H9 (cell line): ENCODE results near the gene DLG2. TPM values are rescaled to one million over a fixed set of nuclear protein-coding genes. Genes with fewer than 3 reads are reported as not detected.

Experiments
- DNase-seq: peaks from one replicate; pipeline ENCODE4 v3.0.0-alpha.2; 2017
- H2AFZ ChIP-seq: one replicate; pipeline ENCODE4 v1.6.1; 2013; ENCODE audit warnings: mild to moderate bottlenecking, low read length, control low read depth, moderate library complexity
- H2AK5ac ChIP-seq: 2 replicates; pipeline ENCODE4 v1.6.1; 2013; ENCODE audit warnings: low read length, control low read depth, mixed read lengths; ENCODE audit not compliant: insufficient read length
- H2BK120ac ChIP-seq: one replicate; pipeline ENCODE4 v1.6.1; 2013; ENCODE audit warnings: low read depth, mild to moderate bottlenecking, low read length, control low read depth, inconsistent platforms; ENCODE audit not compliant: poor library complexity, severe bottlenecking
- H2BK12ac ChIP-seq: 2 replicates; pipeline ENCODE4 v1.6.1; 2013; ENCODE audit warnings: low read length, control low read depth, mixed read lengths, low read depth; ENCODE audit not compliant: insufficient read length
- H2BK15ac ChIP-seq: 2 replicates; pipeline ENCODE4 v1.6.1; 2013; ENCODE audit warnings: low read depth, low read length, control low read depth
- H2BK20ac ChIP-seq: one replicate; pipeline ENCODE4 v1.6.1; 2013; ENCODE audit warnings: low read depth, mild to moderate bottlenecking, low read length, control low read depth, inconsistent platforms; ENCODE audit not compliant: poor library complexity, severe bottlenecking
- H2BK5ac ChIP-seq: 2 replicates; pipeline ENCODE4 v1.6.1; 2013; ENCODE audit warnings: low read length, control low read depth, mixed read lengths; ENCODE audit not compliant: insufficient read length
- H3K14ac ChIP-seq: 2 replicates; pipeline ENCODE4 v1.6.1; 2013; ENCODE audit warnings: low read length, control low read depth; ENCODE audit not compliant: insufficient read depth
- H3K18ac ChIP-seq: 2 replicates; pipeline ENCODE4 v1.6.1; 2013; ENCODE audit warnings: low read depth, mild to moderate bottlenecking, mixed read lengths, low read length, control low read depth; ENCODE audit not compliant: insufficient read length
- H3K23ac ChIP-seq: 2 replicates; pipeline ENCODE4 v1.6.1; 2013; ENCODE audit warnings: low read length, control low read depth, mixed read lengths, low read depth; ENCODE audit not compliant: insufficient read length
- H3K23me2 ChIP-seq: 2 replicates; pipeline ENCODE4 v1.6.1; 2013; ENCODE audit warnings: low read depth, mild to moderate bottlenecking, mixed read lengths, low read length, control low read depth; ENCODE audit not compliant: insufficient read length, poor library complexity, severe bottlenecking
- H3K27ac ChIP-seq: 2 replicates; pipeline ENCODE4 v1.5.1; 2013; ENCODE audit warnings: low read length, control low read depth, mixed read lengths, low read depth; ENCODE audit not compliant: insufficient read length
- H3K27me3 ChIP-seq: 2 replicates; pipeline ENCODE4 v1.6.1; 2013; ENCODE audit warnings: low read length, control low read depth, inconsistent platforms; ENCODE audit not compliant: insufficient read depth
- H3K4ac ChIP-seq: 2 replicates; pipeline ENCODE4 v1.6.1; 2013; ENCODE audit warnings: low read depth, mild to moderate bottlenecking, control low read depth, inconsistent platforms, low read length, moderate library complexity
- H3K4me1 ChIP-seq: 2 replicates; pipeline ENCODE4 v1.6.1; 2013; ENCODE audit warnings: low read length, control low read depth, inconsistent platforms; ENCODE audit not compliant: insufficient read depth
- H3K4me2 ChIP-seq: 2 replicates; pipeline ENCODE4 v1.6.1; 2013; ENCODE audit warnings: low read length, control low read depth, mixed read lengths; ENCODE audit not compliant: insufficient read length, insufficient read depth
- H3K56ac ChIP-seq: 2 replicates; pipeline ENCODE4 v1.6.1; 2013; ENCODE audit warnings: low read depth, mild to moderate bottlenecking, mixed read lengths, low read length, control low read depth; ENCODE audit not compliant: insufficient read length
- H3K79me1 ChIP-seq: 2 replicates; pipeline ENCODE4 v1.6.1; 2013; ENCODE audit warnings: low read depth, mild to moderate bottlenecking, moderate library complexity, low read length, control low read depth, inconsistent platforms; ENCODE audit not compliant: insufficient read depth, poor library complexity, severe bottlenecking
- H3K79me2 ChIP-seq: 2 replicates; pipeline ENCODE4 v1.6.1; 2013; ENCODE audit warnings: low read length, control low read depth, inconsistent platforms; ENCODE audit not compliant: insufficient read depth
- H3K9ac ChIP-seq: 2 replicates; pipeline ENCODE4 v1.6.1; 2013; ENCODE audit warnings: low read length, control low read depth, mixed read lengths; ENCODE audit not compliant: insufficient read length; ENCODE audit errors: extremely low read depth
- H3K9me3 ChIP-seq: one replicate; pipeline ENCODE4 v1.6.1; 2013; ENCODE audit warnings: low read depth, low read length, inconsistent platforms; ENCODE audit not compliant: control insufficient read depth
- H3T11ph ChIP-seq: one replicate; pipeline ENCODE4 v1.6.1; 2013; ENCODE audit warnings: mild to moderate bottlenecking, low read length, control low read depth, inconsistent platforms
- H4K20me1 ChIP-seq: one replicate; pipeline ENCODE4 v1.6.1; 2013; ENCODE audit not compliant: control insufficient read depth, insufficient read length, insufficient read depth
- H4K5ac ChIP-seq: 2 replicates; pipeline ENCODE4 v1.6.1; 2013; ENCODE audit warnings: low read depth, mild to moderate bottlenecking, mixed read lengths, low read length, control low read depth; ENCODE audit not compliant: insufficient read length
- H4K8ac ChIP-seq: replicated peaks from 2 replicates; pipeline ENCODE4 v1.6.1; 2013; ENCODE audit warnings: low read length, control low read depth, mixed read lengths, low read depth; ENCODE audit not compliant: insufficient read length
- H4K91ac ChIP-seq: 2 replicates; pipeline ENCODE4 v1.6.1; 2013; ENCODE audit warnings: low read depth, mild to moderate bottlenecking, moderate library complexity, mixed read lengths, low read length, control low read depth; ENCODE audit not compliant: insufficient read length
- H3K27ac Mint-ChIP-seq, 3 experiments: 2 replicates in 2 of 3; 3 replicates in 1 of 3; pipeline ENCODE4 v1.8.0; 2020 to 2021; ENCODE audit warnings: mixed read lengths in 3 of 3, mild to moderate bottlenecking in 1 of 3, moderate library complexity in 1 of 3
- H3K27me3 Mint-ChIP-seq: 2 replicates; pipeline ENCODE4 v1.8.0; 2021; ENCODE audit warnings: low read depth, mild to moderate bottlenecking, moderate library complexity, mixed read lengths
- H3K36me3 Mint-ChIP-seq, 3 experiments: 2 replicates in 2 of 3; 3 replicates in 1 of 3; pipeline ENCODE4 v1.8.0; 2020 to 2021; ENCODE audit warnings: low read depth in 3 of 3, mixed read lengths in 3 of 3; ENCODE audit not compliant: insufficient read depth in 1 of 3
- H3K4me1 Mint-ChIP-seq, 2 experiments: 2 replicates each; pipeline ENCODE4 v1.8.0; 2020; ENCODE audit warnings: mixed read lengths in 2 of 2
- H3K4me3 Mint-ChIP-seq, 2 experiments: 2 replicates in 1 of 2; 3 replicates in 1 of 2; pipeline ENCODE4 v1.8.0; 2020 to 2021; ENCODE audit warnings: mild to moderate bottlenecking in 2 of 2, mixed read lengths in 2 of 2, moderate library complexity in 1 of 2
- H3K9me3 Mint-ChIP-seq, 2 experiments: 2 replicates in 1 of 2; 3 replicates in 1 of 2; pipeline ENCODE4 v1.8.0; 2020; ENCODE audit warnings: mild to moderate bottlenecking in 2 of 2, mixed read lengths in 2 of 2, moderate library complexity in 1 of 2
- CTCF ChIP-seq: fragments of 200-600 bp; sonication (generic); conservative IDR thresholded peaks from 3 replicates; pipeline ENCODE4 v1.8.0; 2021; ENCODE audit warnings: antibody characterized with exemption, mild to moderate bottlenecking
- WGBS: extraction: QIAGEN DNeasy Blood & Tissue Kit; methylation state at CpG from one replicate; pipeline ENCODE4 v1.1.7; 2013; ENCODE audit warnings: missing lambda C conversion rate, low lambda C conversion rate, mixed read lengths; ENCODE audit not compliant: insufficient read length; ENCODE audit errors: extremely low coverage; 5-methylcytosine and 5-hydroxymethylcytosine counted together
- total RNA-seq: library from RNA; stranded (reverse); gene quantifications from 2 replicates; pipeline ENCODE4 v1.2.1, GENCODE V29; 2021

DLG2 gene
- total RNA-seq, 1 experiment from 2014 or later = 8.0 TPM

GRCh38 chr11:84724256-84724655 lies 902.9 kb downstream of the DLG2 start:
- Mint-ChIP-seq H3K27me3 (peaks cover 7% of the 10 kb centered on the region), H3K9me3 (no peaks in the 10 kb centered on the region)
- H2AFZ ChIP-seq = no peak overlapping the region

More at GRCh38 chr11:84724256-84724655, 902.9 kb downstream of the DLG2 start:
- Histone ChIP-seq H3T11ph (no peak overlapping the region), H3K56ac (no peak overlapping the region), H4K20me1 (no peaks in the 10 kb centered on the region), H3K9ac (no peak overlapping the region), H4K5ac (no peak overlapping the region), H3K23ac (no peak overlapping the region), H2BK12ac (no peak overlapping the region), H3K79me1 (no peaks in the 10 kb centered on the region), H2BK5ac (no peak overlapping the region), H4K91ac (no peak overlapping the region), H3K27me3 (no peaks in the 10 kb centered on the region; the same call in 1 of the 2 replicates), H3K27ac (no peak overlapping the region), H4K8ac (no peak overlapping the region), H3K18ac (no peak overlapping the region), H3K23me2 (peaks cover 7% of the 10 kb centered on the region), H2BK120ac (no peak overlapping the region), H3K79me2 (no peaks in the 10 kb centered on the region), H3K14ac (no peak overlapping the region), H2BK15ac (no peak overlapping the region), H3K4me2 (no peak overlapping the region), H3K4ac (no peak overlapping the region), H3K4me1 (no peaks in the 10 kb centered on the region), H2AK5ac (no peak overlapping the region), H2BK20ac (no peak overlapping the region), H3K9me3 (no peaks in the 10 kb centered on the region)
- H3K36me3 Mint-ChIP-seq = no peaks in the 10 kb centered on the region
- no peak for TF ChIP-seq CTCF
- no CpG with 5 or more reads among the region's 1 CpG for WGBS
- H3K4me1 Mint-ChIP-seq = peaks cover 18 to 23% of the 10 kb centered on the region in 2 experiments
- no peak overlapping the region for H3K27ac Mint-ChIP-seq
- no peak overlapping the region for H3K4me3 Mint-ChIP-seq
- DNase-seq = no peak
